HepG2 (cell line): ENCODE measurements around the gene OTUD6A. TPM values are rescaled to one million over a fixed set of nuclear protein-coding genes. Genes with fewer than 3 reads are reported as not detected.

Experiments
- ATAC-seq: fragments of 200-7000 bp; cut with Tn5 transposase; 3 replicates; pipeline ENCODE4 v1.9.1; 2020; ENCODE audit warnings: mild to moderate bottlenecking, moderate library complexity
- BruUV-seq: library from RNA; stranded (reverse); fragments of 400-500 nt; replicated peaks from 2 replicates; lab custom pipeline; 2021; lab: Mats Ljungman, UMichigan
- CTCF ChIA-PET: fragments of 300-600 bp; formaldehyde crosslinking; extraction: SDS; loops from one replicate; lab custom pipeline; 2021; ENCODE audit warnings: low total read pairs, inconsistent platforms, low intra/inter-chr PET ratio; lab: Yijun Ruan, JAX
- POLR2A ChIA-PET: fragments of 350-600 bp; sonication (Branson Sonifier 250); formaldehyde crosslinking; loops from one replicate; lab custom pipeline; 2020; ENCODE audit warnings: antibody characterized with exemption, inconsistent platforms; lab: Yijun Ruan, JAX
- DNase-seq: peaks from one replicate; pipeline ENCODE4 v3.0.0-alpha.2; 2015; ENCODE audit warnings: low spot score
- FAIRE-seq: peaks from 3 replicates; lab custom pipeline; 2011; peaks lifted over from hg19 to GRCh38; lab: Jason Lieb, UNC
- H2AFZ ChIP-seq: one replicate; pipeline ENCODE4 v1.6.1; 2011; ENCODE audit warnings: low read length, inconsistent platforms
- H3K27ac ChIP-seq: fragments of 300-600 bp; 3 replicates; pipeline ENCODE4 v1.8.0; 2011; ENCODE audit warnings: mixed run types, mild to moderate bottlenecking, mixed read lengths, low read length, inconsistent platforms; ENCODE audit not compliant: insufficient read depth; ENCODE audit errors: extremely low read length
- H3K27me3 ChIP-seq, 2 experiments: fragments of 200-600 bp in 1 of 2; 2 replicates in 1 of 2; 3 replicates in 1 of 2; pipeline versions ENCODE4 v1.6.0 to v1.8.0; 2011; ENCODE audit warnings: low read length in 2 of 2, mild to moderate bottlenecking in 2 of 2, moderate library complexity in 2 of 2, inconsistent platforms in 1 of 2; ENCODE audit not compliant: insufficient read depth in 2 of 2, control insufficient read depth in 1 of 2
- H3K36me3 ChIP-seq, 2 experiments: fragments of 200-600 bp in 1 of 2; replicated peaks in 1 of 2; 2 replicates in 1 of 2; 3 replicates in 1 of 2; pipeline versions ENCODE4 v1.5.1 to v1.8.0; 2011; ENCODE audit warnings: low read length in 2 of 2, inconsistent platforms in 1 of 2; ENCODE audit not compliant: insufficient read depth in 2 of 2, control insufficient read depth in 1 of 2
- H3K4me1 ChIP-seq: 2 replicates; pipeline ENCODE4 v1.5.1; 2012; ENCODE audit warnings: low read length, inconsistent platforms; ENCODE audit not compliant: insufficient read depth
- H3K4me2 ChIP-seq: 2 replicates; pipeline ENCODE4 v1.6.0; 2011; ENCODE audit warnings: low read depth, low read length, inconsistent platforms
- H3K4me3 ChIP-seq, 3 experiments: fragments of 200-600 bp in 1 of 3; sonication (generic), shearing (Covaris generic) in 1 of 3; replicated peaks in 1 of 3; 2 replicates each; pipeline ENCODE4 v1.5.1; 2011 to 2016; ENCODE audit warnings: low read length in 3 of 3, inconsistent platforms in 2 of 3, low read depth in 2 of 3, mild to moderate bottlenecking in 2 of 3, control low read depth in 1 of 3, mixed read lengths in 1 of 3; ENCODE audit not compliant: insufficient read depth in 1 of 3
- H3K79me2 ChIP-seq: one replicate; pipeline ENCODE4 v1.6.1; 2011; ENCODE audit warnings: low read length, inconsistent platforms; ENCODE audit not compliant: insufficient read depth
- H3K9ac ChIP-seq: 2 replicates; pipeline ENCODE4 v1.6.0; 2011; ENCODE audit warnings: mild to moderate bottlenecking, low read depth, low read length, inconsistent platforms; ENCODE audit not compliant: insufficient read depth
- H3K9me3 ChIP-seq: 2 replicates; pipeline ENCODE4 v1.5.1; 2012; ENCODE audit warnings: mild to moderate bottlenecking, low read length
- H4K20me1 ChIP-seq: 2 replicates; pipeline ENCODE4 v1.6.0; 2011; ENCODE audit warnings: inconsistent platforms, mild to moderate bottlenecking, low read length, moderate library complexity; ENCODE audit not compliant: insufficient read depth
- HMGA1 ChIP-seq: sonication (generic); formaldehyde crosslinking; conservative IDR thresholded peaks from 2 replicates; pipeline ENCODE4 v1.4.0; 2020; ENCODE audit warnings: missing genetic modification reagents
- NR3C1 ChIP-seq: sonication (generic); formaldehyde crosslinking; IDR thresholded peaks from 2 replicates; pipeline ENCODE4 v1.4.0; 2020; ENCODE audit warnings: missing genetic modification reagents
- PREB ChIP-seq: sonication (generic); formaldehyde crosslinking; IDR thresholded peaks from 2 replicates; pipeline ENCODE4 v1.4.0; 2020; ENCODE audit warnings: missing genetic modification reagents
- RARA ChIP-seq: IDR thresholded peaks from 2 replicates; pipeline ENCODE4 v1.6.1; 2016; ENCODE audit warnings: missing genetic modification reagents, missing compliant biosample characterization
- RFX5 ChIP-seq: IDR thresholded peaks from 2 replicates; pipeline ENCODE4 v1.6.1; 2011; ENCODE audit warnings: low read depth, low read length, improper control_type of control experiment
- WGBS: methylation state at CpG from one replicate; pipeline ENCODE4 v1.1.6; 2017; ENCODE audit warnings: low lambda C conversion rate; 5-methylcytosine and 5-hydroxymethylcytosine counted together
- in situ Hi-C: cut with HindIII; loops from 2 replicates; pipeline ENCODE4 v1.10.0; 2017; ENCODE audit warnings: low pct_unique_long_range_greater_than_20kb; ENCODE audit not compliant: extremely low pct_ligation_motif_present
- intact Hi-C: fragments of 100-400 bp; cut with micrococcal nuclease; formaldehyde crosslinking; loops from one replicate; pipeline ENCODE4 v1.10.0; 2022; ENCODE audit not compliant: unreplicated experiment
- polyA plus RNA-seq, 8 experiments: library from polyadenylated mRNA; depleted of rRNA in 3 of 8; stranded (reverse) in 7 of 8; unstranded in 1 of 8; fragments of >200 nt; fragmentation: Illumina TruSeq in 4 of 8; extraction: Trizol in 4 of 8; gene quantifications; 2 replicates each; pipeline versions ENCODE4 v1.2.1 to v1.2.3, GENCODE V29; 2011 to 2016; ENCODE audit warnings: low read depth in 4 of 8, missing spikeins in 1 of 8, mixed read lengths in 1 of 8; ENCODE audit not compliant: insufficient read depth in 1 of 8
- total RNA-seq, 5 experiments: library from RNA; depleted of rRNA; stranded (reverse); fragments of >200 nt; fragmentation: Illumina TruSeq; extraction: Trizol; gene quantifications; 2 replicates each; pipeline ENCODE4 v1.2.3, GENCODE V29; 2016; ENCODE audit warnings: low read depth in 1 of 5

Gene OTUD6A
- total and polyA plus RNA-seq, 2 of the 13 experiments (the other 11 are each of a cell fraction or from before 2014, with no cell fraction given) = not detected

- in situ Hi-C loops (no loop called here), intact Hi-C loops (no loop called here)
- H2AFZ ChIP-seq = no peak overlapping the region
- 75% methylated on average over 4 of the region's 4 CpGs for WGBS
- H4K20me1 ChIP-seq = no peaks in the 10 kb centered on the region
- no peak overlapping the region for H3K9ac ChIP-seq
- no peak overlapping the region for H3K27ac ChIP-seq
- no peak overlapping the region for H3K4me2 ChIP-seq
- TF ChIP-seq RFX5 = no peak
- peak; percentile 30; the same call in 1 of the 2 replicates for TF ChIP-seq RARA
- POLR2A ChIA-PET = no interaction called here
- BruUV-seq = no TSS peak
- no peak overlapping the region for H3K4me3 ChIP-seq
- no peaks in the 10 kb centered on the region for H3K4me1 ChIP-seq
- no peaks in the 10 kb centered on the region for H3K79me2 ChIP-seq
- DNase-seq = no peak
- CTCF ChIA-PET = no interaction called here
- no peak for ATAC-seq
- no peaks in the 10 kb centered on the region for H3K9me3 ChIP-seq
- FAIRE-seq = no peak
- no peaks in the 10 kb centered on the region for H3K27me3 ChIP-seq
- H3K36me3 ChIP-seq = no peaks in the 10 kb centered on the region
Observed at GRCh38 chrX:70022616-70023015, 39.6 kb upstream of the OTUD6A start.

GRCh38 chrX:70025464-70025863, 36.8 kb upstream of the OTUD6A start:
- no peak overlapping the region for H3K4me3 ChIP-seq
- H3K79me2 ChIP-seq = no peaks in the 10 kb centered on the region
- ChIA-PET CTCF (no interaction called here), POLR2A (no interaction called here)
- no peaks in the 10 kb centered on the region for H4K20me1 ChIP-seq
- H3K27me3 ChIP-seq = no peaks in the 10 kb centered on the region
- no peak for TF ChIP-seq PREB (CRISPR knock-in tag)
- TF ChIP-seq NR3C1 (CRISPR knock-in tag) = no peak
- TF ChIP-seq HMGA1 (CRISPR knock-in tag) = no peak
- no TSS peak for BruUV-seq
- no peak overlapping the region for H3K4me2 ChIP-seq
- 83% methylated on average over 1 of the region's 1 CpG for WGBS
- DNase-seq (no peak), FAIRE-seq (no peak), ATAC-seq (no peak)
- H3K9me3 ChIP-seq = no peaks in the 10 kb centered on the region
- H3K9ac ChIP-seq = no peak overlapping the region
- no peak overlapping the region for H2AFZ ChIP-seq
- intact Hi-C loops = no loop called here
- no peaks in the 10 kb centered on the region for H3K36me3 ChIP-seq
- in situ Hi-C loops = no loop called here
- H3K27ac ChIP-seq = no peak overlapping the region
- no peaks in the 10 kb centered on the region for H3K4me1 ChIP-seq
